Stimulated activated CD8-positive, alpha-beta memory T cell treated with anti-CD3 and anti-CD28 coated beads, Interleukin-7, amount 100 ng/mL, for 48 hours (primary cell): ENCODE results near the gene COL5A1.
"Not testable (repeated sequence)": the region's sequence is repeated elsewhere in the genome, so short reads cannot be mapped to it uniquely, and the experiment has no call there.

Experiments
- DNase-seq, 2 donors: peaks; one replicate each; pipeline ENCODE4 v3.0.0-alpha.2; 2020; ENCODE audit warnings: low read depth in 1 of 2; ENCODE audit errors: extremely low read depth in 1 of 2

The COL5A1 gene

DNA sequence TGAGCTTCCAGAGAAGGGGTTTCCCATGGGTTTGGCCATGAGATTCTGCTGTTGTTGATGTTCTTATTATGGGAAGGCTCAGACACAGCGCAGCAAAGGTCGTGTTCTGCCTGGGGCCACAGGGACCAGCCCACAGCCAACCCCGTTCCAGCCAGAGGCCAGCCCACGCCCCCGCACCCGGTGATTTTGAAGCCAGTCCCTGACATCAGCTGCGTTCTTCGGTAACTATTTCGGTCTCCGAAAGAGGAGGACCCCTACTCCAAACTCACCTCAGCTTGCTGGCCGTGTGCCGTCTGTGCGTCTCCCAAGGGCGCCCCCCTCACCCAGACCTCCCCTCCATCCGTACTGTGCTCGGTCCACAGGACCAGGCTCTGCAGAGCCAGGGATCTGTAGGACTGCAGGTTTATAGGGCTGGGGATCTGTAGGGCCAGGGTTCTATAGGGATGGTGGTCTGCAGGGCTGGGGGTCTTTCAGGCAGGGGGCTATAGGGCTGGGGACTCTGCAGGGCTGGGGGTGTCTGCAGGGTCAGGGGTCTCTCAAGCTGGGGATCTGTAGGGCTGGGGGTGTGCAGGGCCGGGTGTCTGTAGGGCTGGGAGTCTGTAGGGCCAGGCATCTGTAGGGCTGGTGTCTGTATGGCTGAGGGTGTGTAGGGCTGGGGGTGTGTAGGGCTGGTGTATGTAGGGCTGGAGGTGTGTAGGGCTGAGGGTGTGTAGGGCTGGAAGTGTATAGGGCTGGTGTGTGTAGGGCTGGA lies 11.8 kb downstream of the COL5A1 start:
- no peak for DNase-seq

DNA sequence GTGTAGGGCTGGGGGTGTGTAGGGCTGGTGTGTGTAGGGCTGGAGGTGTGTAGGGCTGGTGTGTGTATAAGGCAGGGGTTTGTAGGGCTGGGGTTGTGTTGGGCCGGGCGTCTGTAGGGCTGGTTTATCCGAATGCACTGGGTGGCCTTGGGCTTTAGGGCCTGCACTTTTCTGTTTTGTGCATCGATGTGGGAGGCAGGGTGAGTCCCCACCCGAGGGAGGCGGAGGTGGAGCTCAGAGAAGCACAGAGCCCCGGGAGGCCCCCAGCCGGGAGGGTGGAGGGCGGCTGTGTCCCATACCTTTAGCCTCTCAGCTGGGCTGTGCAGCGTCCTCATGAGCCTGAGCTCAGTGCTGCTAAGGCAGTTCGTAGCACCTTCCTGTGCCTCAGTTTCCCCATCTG lies 13.5 kb downstream of the COL5A1 start:
- no peak for DNase-seq

DNA sequence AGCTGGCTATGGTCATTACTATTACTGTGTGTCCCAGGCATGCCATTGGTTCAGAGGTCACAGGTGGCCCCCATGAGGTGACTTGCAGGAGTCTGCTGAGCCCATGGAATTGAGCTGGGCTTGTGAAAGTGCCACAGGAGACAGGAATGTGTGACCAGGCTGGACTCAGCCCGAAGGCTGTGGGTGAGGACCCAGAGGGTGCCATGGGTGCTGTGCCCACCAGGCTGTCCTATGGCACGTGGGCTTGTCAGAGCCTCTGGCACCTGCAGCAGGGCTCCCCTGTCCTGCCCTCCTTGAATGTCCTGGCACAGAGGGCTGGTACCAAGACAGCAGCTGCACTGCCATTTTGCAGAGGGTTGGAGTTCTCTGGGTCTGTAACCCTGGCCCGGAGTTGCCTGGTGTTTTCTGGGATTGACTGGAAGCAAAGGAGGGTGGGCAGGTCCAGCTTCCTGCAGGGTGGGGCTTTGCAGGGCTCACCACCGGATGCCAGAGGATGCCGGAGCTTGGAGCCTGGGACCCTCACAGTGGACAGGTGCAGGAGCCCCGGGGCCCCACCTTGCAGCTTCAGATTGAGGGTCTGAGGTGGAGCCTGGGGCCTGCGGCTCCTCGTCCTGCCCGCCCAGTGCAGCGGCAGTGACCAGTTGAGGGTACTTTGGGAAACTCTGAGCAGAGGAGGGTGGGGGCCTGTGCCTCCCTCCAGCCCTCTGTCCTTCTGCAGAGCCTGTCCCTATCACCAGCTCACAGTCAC lies 14.2 kb downstream of the COL5A1 start:
- no peak for DNase-seq

DNA sequence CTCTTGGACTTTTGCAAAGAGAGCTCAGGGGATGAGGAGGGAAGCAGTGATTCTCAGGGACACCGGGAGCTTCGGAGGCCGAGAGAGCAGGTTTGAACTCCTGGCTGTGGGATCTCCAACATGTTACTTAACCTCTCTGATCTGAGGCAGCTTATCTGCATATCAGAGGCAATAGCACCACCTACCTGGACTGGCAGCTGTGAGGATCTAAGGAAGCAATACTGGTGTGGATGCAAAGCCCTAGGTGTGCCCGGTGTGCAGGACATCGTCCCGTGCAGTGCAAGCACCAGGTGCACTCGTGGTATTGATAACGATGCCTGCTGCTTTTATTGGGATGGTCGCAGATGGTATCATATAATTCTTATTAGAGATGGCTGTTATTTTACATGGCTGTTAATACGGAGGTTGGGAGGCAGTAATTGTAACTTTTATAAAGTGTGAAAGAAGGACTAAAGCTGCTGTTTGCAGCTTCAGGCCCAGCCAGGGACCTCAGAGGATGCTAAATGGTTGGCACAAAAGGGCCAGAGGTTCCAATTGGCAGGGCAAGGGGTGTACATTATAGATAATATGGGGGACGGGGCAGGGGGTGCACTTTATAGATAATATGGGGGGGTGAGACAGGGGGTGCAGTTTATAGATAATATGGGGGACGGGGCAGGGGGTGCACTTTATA lies 14.9 kb downstream of the COL5A1 start:
- DNase-seq: no peak

DNA sequence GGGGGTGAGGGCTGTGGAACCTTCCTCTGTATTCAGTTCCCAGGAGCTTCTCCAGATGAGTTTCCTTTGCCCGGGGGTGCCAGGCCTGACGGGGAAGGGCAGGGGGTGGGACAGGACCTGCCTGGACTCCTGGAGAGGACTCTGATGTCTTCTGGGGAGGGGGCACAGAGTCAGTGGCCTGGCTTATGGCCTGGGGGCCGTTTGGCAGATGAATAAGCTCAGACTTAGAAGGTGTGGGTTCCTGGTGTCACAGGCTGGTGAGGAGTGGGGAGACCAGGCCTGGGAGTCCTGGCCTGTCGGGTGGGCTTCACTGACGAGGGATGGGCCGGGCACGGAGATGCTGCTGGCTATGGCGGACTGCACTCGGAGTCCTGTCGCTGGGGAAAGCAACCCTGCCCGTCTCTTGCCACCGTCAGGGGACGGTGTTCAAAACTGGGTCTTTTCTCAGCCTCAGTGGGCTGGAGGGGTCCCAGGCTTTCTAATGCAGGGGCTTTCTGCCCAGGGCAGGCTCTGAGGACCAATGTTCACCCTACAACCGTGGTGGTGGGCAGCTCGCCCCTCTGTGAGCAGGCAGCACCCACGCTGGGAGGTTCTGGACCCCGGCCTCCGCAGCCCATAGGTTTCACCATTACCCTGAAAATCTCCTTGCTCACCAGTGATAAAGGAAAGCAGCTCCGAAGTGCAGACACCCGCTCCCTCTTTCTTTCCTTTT lies 16.2 kb downstream of the COL5A1 start:
- DNase-seq: no peak

DNA sequence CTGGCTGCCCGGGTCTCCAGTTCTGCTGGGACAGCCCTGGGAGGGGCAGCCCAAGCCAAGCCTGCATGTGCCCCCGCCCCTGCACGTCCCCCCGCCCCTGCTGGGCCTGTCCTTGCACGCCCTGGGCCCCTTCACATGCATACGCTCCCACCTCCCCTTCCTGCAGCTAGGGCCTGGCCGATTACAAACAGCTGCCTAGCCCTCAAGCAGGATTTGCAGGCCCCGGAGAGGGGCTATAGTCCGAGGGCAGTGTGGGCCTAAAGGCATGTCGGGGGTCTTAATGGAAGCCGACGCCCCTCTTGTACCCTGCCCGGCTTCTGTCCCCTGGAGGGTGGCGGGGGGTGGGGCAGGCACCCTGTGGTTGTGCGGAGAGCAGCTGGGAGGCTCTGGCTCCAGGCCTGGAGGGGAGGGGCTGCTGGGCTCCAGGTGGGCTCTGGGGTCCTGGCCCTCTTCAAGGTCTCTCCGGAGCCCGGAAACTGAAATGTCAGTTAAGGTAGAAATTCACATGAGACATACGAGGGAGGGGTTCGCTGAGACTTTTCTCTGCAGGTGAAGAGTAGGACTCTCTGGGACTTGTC lies 16.9 kb downstream of the COL5A1 start:
- no peak for DNase-seq

DNA sequence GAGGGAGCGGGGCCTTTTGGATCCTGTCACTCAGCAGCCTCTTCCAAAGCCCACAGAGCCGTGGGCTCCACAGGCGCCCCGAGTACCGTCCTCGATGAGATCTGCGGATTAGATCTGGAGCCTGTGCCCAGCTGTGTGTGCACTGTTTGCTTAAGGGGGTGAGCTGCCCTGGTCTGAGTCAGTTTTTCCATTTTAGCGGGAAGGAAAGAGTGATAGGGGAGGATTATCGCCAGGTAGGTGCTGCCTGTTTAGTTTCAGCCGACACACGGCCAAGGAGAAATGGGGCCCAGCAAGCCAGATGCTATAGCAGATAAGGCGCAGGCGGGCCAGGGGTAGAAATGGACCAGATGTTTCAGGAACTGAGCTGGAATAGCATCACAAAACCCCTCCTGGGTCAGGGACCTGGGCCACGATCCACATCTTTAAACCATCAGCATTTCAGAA lies 18.1 kb downstream of the COL5A1 start:
- no peak for DNase-seq

DNA sequence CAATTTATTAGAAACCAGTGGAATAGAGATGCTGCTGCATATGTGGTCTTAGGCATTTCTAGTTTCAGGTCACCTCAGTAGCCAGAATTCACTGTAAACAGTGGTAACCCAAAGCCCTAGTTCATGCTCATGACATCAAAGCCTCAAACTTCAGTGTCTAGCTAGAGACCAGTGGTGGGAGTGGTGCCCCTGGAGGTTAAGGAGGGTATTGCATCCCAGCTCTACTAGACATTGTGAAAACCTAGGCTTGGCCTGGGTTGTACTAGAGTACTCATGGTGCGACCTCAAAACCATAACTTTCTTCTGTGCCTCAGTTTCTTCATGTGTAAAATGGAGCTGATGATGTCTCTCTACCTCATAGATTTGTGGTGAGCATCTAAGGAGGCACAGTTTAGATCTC lies 18.8 kb downstream of the COL5A1 start:
- no peak for DNase-seq

DNA sequence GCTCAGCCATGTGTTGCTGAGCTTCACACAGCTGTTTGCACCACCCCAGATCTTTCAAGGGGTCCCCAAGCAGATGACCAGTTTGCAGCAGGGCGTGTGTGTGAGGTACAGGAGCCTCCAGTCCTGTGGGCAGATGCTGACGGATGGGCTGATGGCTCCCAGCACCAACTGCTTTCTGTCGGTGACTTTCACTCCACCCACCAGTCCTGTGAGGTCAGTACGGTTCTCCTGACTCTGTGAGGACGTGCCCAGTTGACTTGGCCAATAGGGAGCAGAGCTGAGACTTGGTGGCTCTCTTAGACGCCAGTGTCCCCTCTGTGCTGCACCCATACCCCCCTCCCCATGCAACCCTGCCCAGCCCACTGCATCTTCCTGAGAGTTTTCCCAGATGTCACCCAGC lies 19.7 kb downstream of the COL5A1 start:
- DNase-seq: no peak

DNA sequence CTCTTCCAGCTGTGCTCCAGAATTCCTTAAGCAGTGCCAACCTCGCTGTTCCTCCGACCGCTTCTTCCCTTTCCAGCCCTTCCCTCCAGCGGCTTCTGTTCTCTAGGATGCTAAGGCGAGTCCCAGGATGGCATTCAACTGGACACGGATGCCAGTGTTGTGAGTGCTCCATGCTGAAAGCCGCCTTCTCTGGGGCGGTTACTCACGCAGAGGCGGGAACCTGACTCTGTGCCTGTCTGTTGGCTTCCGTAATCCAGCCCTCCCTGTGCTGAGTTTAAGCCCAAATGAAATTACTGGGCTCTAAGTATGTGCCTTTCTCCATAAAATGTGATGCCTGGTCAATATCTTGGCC lies 20.2 kb downstream of the COL5A1 start:
- DNase-seq: no peak

DNA sequence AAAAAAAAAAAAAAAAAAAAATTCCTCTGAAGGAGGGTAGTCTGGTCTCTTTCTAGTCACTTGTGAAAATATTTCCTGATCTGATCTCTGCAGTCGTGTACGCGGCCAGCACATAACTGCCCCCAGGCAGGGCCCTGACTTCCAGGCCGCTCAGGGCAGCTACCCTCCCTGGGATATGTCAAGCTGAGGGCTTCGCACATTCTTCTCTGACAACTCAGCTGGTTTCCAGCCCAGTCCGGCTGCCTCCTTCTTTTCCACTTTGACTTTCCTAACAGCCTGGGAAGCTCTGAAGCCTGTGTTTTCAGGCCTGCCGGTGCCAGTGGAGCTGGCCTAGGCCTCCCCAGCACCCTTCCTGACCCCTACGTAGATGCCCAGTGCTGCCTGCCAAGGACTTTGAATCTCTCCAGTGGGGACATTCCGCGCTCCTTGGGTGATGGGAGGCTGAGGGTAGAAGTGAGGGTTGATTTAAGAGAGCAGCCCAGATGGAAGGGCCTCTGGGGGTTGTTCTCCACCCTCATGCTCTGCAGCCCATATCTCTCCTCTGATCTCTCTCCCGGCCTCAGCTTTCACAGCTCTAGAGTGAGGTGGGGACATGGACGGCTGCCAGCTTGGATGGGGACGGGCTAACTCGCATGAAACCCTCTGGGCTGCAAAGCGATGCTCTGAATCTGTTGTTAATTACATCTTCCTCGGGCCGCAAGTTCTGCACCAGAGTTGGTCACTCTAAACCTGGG lies 20.7 kb downstream of the COL5A1 start:
- DNase-seq: no peak

DNA sequence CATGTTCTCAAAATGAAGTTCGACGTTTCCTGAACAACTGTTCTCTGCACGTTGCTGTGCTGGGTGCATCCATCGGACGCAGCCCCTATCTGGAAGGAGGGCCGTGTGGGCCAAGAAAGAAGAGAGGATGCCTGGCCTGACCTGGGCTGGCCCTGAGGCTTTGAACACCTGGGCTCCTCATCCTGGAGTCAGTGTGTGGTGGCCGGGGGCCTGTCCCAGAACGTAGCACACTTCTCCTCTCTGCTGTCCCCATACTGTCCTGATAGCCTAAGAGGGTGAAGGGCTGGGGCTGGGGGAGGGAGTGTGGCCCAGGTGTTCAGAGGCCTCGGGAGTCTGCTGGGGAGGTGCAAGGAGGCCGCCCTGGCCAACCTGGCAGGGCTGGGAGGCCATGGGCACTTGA lies 21.5 kb downstream of the COL5A1 start:
- no peak for DNase-seq

DNA sequence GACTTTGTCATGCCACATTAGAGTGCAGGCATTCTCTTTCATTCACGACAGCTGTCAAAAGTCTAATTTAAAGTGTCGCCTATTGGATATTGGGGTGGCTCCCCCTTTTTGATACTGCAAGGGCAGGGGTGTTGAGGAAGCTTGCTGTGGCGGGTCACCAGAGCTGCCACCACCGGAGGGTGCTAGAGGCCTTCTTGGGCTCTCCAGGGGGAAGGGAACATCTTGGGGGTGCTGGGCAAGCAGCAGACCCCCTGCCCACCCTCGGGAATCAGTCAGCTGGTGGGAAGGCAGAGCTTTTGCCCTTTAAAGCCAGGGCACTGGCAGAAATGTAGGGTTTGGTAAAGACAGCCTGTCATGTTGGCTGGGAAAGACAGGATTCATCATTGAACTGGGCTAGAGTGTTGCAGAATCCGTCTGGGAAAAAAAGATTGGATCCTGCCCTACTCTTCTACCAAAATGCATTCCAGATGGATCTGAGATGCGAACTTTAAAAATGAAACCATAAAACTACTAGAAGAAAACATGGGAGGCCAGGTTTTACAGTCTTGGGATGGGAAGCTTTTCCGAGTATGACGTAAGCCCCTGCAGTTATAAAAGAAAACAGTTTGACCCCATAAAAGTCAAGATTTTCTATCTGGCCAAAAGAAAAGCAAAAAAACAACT lies 22.3 kb downstream of the COL5A1 start:
- DNase-seq: no peak

DNA sequence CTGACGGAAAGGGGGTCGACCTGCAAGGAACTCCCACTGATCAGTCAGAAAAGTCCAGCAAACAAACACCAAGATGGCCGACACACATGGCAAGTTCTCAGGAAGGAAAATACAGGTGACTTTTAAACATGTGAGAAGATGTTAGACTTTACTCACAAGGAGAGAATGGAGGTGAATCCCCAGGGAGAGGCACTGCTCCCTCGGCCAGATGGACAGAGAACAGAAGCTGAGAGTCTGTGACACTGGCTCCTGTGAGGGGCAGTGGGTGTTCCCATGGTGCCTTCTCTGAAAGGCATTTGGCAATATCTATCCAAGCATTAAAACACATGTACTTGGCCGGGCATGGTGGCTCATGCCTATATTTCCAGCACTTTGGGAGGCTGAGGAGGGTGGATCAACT lies 22.8 kb downstream of the COL5A1 start:
- DNase-seq: no peak

DNA sequence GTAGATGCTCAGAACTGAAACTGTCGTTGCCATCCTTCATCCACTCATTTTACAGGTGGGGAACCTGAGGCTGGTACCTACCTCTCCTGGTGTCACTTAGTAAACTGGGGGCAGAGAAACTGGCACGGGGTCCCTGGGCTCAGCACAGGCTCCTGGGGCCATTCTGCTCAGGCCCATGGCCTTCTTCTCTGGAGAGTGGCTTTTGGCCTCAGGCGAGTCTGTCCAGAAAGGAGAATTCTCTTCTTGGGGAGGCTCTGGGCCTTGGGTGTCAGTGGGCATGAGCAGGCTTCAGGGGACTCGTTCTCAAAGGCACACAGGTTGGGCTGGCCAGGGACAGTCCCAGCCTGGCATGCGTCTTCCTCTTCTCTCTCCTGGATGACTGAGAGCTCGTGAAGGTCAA lies 24.6 kb downstream of the COL5A1 start:
- no peak for DNase-seq

DNA sequence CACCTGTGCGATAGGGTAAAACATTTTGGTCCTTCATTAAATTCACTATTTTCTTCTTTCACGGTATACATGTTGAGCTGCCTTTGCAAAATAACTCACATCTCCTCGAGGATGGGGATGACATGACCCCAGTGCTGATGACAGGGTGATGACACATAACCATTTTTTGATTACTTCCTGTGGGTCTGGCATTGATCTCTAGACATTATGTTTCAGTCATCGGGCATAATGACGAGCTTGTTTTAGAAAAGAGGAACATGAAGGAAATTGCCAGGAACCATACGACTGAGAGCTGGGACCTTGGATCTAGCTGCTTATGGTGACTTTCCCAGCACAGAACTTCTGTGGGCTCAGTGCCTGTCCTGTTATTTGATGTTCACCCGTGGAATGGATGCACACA lies 25.2 kb downstream of the COL5A1 start:
- no peak for DNase-seq

DNA sequence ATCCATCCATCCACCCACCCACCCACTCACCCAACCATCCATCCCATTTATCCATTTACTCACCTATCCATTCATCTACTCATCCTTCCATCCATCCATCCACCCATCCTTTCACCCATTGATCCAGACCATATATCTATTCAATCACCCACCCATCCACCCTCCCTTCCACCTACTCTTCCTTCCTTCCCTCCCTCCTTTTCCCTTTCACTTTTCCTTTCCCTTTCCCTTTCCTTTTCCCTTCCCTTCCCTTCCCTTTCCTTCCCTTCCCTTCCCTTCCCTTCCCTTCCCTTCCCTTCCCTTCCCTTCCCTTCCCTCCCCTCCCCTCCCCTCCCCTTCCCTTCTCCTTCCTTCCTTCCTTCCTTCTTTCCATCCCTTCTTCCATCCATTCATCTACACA lies 27.4 kb downstream of the COL5A1 start:
- DNase-seq: not testable (repeated sequence)

DNA sequence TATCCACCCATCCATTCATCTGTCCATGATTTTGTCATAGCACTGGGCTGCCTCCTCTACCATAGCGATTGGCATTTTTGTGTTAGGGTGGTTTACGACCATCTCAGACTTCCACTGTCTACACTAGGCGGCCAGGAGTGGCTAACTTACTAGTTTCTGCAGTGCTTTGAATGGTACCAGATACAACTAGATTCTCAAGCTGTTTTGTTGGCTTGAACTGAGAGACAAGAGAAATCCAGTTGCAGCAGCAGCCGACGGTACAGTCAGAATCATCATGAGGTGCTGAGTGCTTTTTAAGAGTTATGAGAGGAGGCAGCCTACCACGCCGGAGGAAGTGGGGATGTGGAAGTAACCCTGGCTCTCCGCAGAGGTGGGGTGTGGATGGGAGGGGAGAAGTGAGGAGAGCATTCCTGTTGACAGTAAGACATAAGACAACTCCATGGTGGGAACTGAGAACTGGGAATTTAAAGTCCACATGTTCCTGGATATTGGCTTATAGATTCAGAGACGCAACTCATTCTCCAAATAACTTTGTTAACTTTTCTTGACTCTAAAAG lies 27.9 kb downstream of the COL5A1 start:
- no peak for DNase-seq

DNA sequence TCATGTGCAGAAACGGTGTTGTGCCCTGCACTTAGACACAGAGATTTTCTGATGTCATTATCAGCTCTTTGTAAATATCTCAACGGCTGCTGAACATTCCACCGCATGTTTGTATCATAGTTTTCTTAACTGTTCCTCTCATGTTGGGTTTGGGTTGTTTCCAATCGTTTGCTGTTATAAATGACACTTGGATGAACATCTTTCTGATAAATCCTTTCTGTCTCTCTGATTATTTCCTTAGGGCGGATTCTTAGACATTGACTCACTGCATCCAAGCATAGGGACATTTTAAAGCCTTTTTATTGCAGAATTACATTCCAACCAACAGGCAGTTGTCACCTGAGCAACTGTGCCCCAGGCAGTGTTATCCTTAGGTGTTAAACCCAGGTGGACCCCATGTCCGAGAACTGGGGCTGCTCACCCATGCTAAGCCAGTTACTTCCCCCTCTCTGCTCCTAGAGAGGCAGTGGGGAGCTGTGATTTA lies 28.5 kb downstream of the COL5A1 start:
- DNase-seq: no peak
